ENCODE measurements around the gene SLC9B2.

DNA sequence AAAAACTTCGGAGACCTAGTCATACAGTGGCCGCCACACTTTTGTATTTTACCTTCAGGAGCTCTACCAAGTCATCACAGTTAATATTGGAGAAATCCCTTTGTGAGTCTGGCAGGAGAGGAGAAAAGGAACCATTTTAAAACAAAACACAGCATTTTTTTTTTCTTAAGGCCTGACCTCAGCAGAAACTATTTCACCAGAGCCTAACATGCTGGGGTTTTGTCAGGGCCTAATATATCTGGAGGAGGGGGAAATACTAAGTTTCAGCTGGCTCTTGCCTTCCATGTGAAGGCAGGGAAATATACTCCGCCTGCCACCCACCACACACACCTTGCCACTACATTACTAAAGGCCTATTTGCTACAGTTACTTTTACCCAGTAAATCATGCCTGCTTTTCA lies 49.6 kb upstream of the SLC9B2 start:
- TF ChIP-seq, protein P1, sequence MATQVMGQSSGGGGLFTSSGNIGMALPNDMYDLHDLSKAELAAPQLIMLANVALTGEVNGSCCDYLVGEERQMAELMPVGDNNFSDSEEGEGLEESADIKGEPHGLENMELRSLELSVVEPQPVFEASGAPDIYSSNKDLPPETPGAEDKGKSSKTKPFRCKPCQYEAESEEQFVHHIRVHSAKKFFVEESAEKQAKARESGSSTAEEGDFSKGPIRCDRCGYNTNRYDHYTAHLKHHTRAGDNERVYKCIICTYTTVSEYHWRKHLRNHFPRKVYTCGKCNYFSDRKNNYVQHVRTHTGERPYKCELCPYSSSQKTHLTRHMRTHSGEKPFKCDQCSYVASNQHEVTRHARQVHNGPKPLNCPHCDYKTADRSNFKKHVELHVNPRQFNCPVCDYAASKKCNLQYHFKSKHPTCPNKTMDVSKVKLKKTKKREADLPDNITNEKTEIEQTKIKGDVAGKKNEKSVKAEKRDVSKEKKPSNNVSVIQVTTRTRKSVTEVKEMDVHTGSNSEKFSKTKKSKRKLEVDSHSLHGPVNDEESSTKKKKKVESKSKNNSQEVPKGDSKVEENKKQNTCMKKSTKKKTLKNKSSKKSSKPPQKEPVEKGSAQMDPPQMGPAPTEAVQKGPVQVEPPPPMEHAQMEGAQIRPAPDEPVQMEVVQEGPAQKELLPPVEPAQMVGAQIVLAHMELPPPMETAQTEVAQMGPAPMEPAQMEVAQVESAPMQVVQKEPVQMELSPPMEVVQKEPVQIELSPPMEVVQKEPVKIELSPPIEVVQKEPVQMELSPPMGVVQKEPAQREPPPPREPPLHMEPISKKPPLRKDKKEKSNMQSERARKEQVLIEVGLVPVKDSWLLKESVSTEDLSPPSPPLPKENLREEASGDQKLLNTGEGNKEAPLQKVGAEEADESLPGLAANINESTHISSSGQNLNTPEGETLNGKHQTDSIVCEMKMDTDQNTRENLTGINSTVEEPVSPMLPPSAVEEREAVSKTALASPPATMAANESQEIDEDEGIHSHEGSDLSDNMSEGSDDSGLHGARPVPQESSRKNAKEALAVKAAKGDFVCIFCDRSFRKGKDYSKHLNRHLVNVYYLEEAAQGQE (tag by site-specific recombination; IDR thresholded peaks at IDR 0.05): no peak
- TF ChIP-seq SCRT2 (tag by site-specific recombination; IDR thresholded peaks at IDR 0.05) (no peak), ZNF140 (tag by site-specific recombination; IDR thresholded peaks at IDR 0.05) (no peak), SETDB1 (IDR thresholded peaks at IDR 0.05; ENCODE audit: insufficient read length, low read length) (no peak), YY1 (tag by site-specific recombination; IDR thresholded peaks at IDR 0.05) (no peak), ZIC2 (tag by site-specific recombination; IDR thresholded peaks at IDR 0.05) (no peak)
- TF ChIP-seq, protein P2, sequence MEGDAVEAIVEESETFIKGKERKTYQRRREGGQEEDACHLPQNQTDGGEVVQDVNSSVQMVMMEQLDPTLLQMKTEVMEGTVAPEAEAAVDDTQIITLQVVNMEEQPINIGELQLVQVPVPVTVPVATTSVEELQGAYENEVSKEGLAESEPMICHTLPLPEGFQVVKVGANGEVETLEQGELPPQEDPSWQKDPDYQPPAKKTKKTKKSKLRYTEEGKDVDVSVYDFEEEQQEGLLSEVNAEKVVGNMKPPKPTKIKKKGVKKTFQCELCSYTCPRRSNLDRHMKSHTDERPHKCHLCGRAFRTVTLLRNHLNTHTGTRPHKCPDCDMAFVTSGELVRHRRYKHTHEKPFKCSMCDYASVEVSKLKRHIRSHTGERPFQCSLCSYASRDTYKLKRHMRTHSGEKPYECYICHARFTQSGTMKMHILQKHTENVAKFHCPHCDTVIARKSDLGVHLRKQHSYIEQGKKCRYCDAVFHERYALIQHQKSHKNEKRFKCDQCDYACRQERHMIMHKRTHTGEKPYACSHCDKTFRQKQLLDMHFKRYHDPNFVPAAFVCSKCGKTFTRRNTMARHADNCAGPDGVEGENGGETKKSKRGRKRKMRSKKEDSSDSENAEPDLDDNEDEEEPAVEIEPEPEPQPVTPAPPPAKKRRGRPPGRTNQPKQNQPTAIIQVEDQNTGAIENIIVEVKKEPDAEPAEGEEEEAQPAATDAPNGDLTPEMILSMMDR (tag by site-specific recombination; IDR thresholded peaks at IDR 0.05): no peak
- TF ChIP-seq, protein P3, sequence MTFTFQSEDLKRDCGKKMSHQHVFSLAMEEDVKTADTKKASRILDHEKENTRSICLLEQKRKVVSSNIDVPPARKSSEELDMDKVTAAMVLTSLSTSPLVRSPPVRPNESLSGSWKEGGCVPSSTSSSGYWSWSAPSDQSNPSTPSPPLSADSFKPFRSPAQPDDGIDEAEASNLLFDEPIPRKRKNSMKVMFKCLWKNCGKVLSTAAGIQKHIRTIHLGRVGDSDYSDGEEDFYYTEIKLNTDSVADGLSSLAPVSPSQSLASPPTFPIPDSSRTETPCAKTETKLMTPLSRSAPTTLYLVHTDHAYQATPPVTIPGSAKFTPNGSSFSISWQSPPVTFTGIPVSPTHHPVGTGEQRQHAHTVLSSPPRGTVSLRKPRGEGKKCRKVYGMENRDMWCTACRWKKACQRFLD (tag by site-specific recombination; IDR thresholded peaks at IDR 0.05): no peak

Data from HEK293 (cell line).